Sigmoid colon (tissue), 7 donors: ENCODE data around the gene MRPL51. TPM values are rescaled to one million over a fixed set of nuclear protein-coding genes. Genes with fewer than 3 reads are reported as not detected.

Experiments
- DNase-seq: peaks from one replicate; pipeline ENCODE4 v3.0.0-alpha.2; 2019
- H3K27ac ChIP-seq, 4 donors: fragments of 200-600 bp; sonication (generic); one replicate each; pipeline ENCODE4 v1.5.1; 2016 to 2019; ENCODE audit warnings: mild to moderate bottlenecking in 1 of 4
- H3K27me3 ChIP-seq, 3 donors: fragments of 200-600 bp; sonication (generic); one replicate each; pipeline ENCODE4 v1.5.1; 2019; ENCODE audit warnings: mild to moderate bottlenecking in 1 of 3
- H3K36me3 ChIP-seq, 4 donors: fragments of 200-600 bp; sonication (generic); one replicate each; pipeline ENCODE4 v1.5.1; 2016 to 2019
- H3K4me1 ChIP-seq, 4 donors: fragments of 200-600 bp; sonication (generic); one replicate each; pipeline ENCODE4 v1.5.1; 2017 to 2019
- H3K4me3 ChIP-seq, 4 donors: fragments of 200-600 bp; sonication (generic); one replicate each; pipeline ENCODE4 v1.5.1; 2017 to 2019; ENCODE audit warnings: mild to moderate bottlenecking in 2 of 4, moderate library complexity in 1 of 4
- H3K9me3 ChIP-seq, 4 donors: fragments of 200-600 bp in 3 of 4; sonication (generic) in 3 of 4; one replicate each; pipeline versions ENCODE4 v1.5.1 to v1.6.1; 2013 to 2019
- EP300 ChIP-seq, 4 donors: sonication (generic); formaldehyde crosslinking; IDR thresholded peaks; one replicate each; pipeline ENCODE4 v1.6.1; 2017; ENCODE audit warnings: antibody characterized with exemption in 4 of 4
- POLR2A ChIP-seq, 2 donors: fragments of 450-650 bp; IDR thresholded peaks; one replicate each; pipeline ENCODE4 v1.6.1; 2016; ENCODE audit warnings: antibody characterized with exemption in 2 of 2, mild to moderate bottlenecking in 2 of 2, moderate library complexity in 2 of 2
- POLR2AphosphoS5 ChIP-seq, 4 donors: sonication (generic); formaldehyde crosslinking; IDR thresholded peaks; one replicate each; pipeline ENCODE4 v1.6.1; 2017; ENCODE audit warnings: antibody characterized with exemption in 4 of 4
- WGBS, 2 donors: extraction: QIAGEN DNeasy Blood & Tissue Kit; methylation state at CpG; one replicate each; pipeline ENCODE4 v1.1.7; 2013; 5-methylcytosine and 5-hydroxymethylcytosine counted together
- intact Hi-C: fragments of 100-400 bp; cut with DNase I; formaldehyde crosslinking; loops from one replicate; pipeline ENCODE4 v1.15.1; 2023
- polyA plus RNA-seq, 3 donors: library from polyadenylated mRNA; stranded (reverse); fragments of 200-250 nt; gene quantifications; one replicate each; pipeline ENCODE4 v1.2.3, GENCODE V29; 2013
- total RNA-seq, 4 donors: library from RNA; depleted of rRNA; stranded (reverse); fragments of >200 nt; gene quantifications; one replicate each; pipeline ENCODE4 v1.1.0, GENCODE V29; 2016
- TF ChIP-seq, protein P1 (sequence below), 4 experiments: fragments of 450-650 bp in 3 of 4; fragments of 200-600 bp in 1 of 4; IDR thresholded peaks; one replicate each; pipeline ENCODE4 v1.5.1; 2016 to 2019; ENCODE audit warnings: antibody characterized with exemption in 4 of 4, mild to moderate bottlenecking in 3 of 4, moderate library complexity in 2 of 4
- donor health status: healthy with polysubstance abuse.
- donor health status: Bipolar disorder and iron deficiency.
- donor health status: healthy.

Gene MRPL51
- total and polyA plus RNA-seq, 7 donors = 52.9 to 142 (median 113) TPM

DNA sequence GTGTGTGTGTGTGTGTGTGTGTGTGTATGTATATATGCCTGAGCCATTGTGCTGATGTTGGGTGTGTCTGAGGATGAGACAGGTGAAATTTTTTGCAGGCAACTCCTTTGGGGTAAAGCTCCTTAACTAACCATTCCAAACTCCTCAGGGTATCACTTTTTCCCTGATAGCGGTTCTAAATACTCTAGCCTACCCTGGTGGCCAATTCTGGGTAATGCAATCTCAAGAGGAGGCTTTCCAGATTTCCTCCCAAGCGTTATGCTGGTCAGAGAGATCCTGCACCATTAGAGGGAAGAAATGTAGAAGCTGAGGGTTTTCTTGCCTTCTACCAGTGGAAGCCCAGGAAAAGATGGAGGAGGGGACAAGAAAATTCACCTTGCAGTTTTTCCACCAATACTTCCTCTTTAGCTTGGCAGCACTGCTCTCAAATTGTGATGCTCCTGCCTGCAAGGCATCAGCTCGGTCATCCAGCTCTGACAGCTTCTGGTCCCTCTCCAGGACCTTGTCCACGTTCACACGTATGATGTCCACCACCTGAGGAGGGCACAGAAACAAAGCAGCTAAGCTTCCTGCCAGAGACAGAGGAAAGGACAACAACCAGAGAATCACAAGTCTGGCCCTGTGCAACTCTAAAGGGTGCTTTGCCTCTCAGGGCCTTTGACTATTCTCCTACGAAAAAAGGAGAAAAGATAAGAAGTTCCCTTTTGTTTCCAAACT lies 27.4 kb downstream of the MRPL51 start:
- Histone ChIP-seq H3K36me3 (peaks cover 25 to 58% (median 39%) of the 10 kb centered on the region in 4 donors), H3K9me3 (no peaks in the 10 kb centered on the region), H3K27me3 (no peaks in the 10 kb centered on the region), H3K4me3 (no peak overlapping the region), H3K4me1 (peaks cover 0 to 40% (median 29%) of the 10 kb centered on the region in 4 donors), H3K27ac (peak overlapping the region in 2 of 4 donors; percentile 27 to 49)
- TF ChIP-seq, protein P1, sequence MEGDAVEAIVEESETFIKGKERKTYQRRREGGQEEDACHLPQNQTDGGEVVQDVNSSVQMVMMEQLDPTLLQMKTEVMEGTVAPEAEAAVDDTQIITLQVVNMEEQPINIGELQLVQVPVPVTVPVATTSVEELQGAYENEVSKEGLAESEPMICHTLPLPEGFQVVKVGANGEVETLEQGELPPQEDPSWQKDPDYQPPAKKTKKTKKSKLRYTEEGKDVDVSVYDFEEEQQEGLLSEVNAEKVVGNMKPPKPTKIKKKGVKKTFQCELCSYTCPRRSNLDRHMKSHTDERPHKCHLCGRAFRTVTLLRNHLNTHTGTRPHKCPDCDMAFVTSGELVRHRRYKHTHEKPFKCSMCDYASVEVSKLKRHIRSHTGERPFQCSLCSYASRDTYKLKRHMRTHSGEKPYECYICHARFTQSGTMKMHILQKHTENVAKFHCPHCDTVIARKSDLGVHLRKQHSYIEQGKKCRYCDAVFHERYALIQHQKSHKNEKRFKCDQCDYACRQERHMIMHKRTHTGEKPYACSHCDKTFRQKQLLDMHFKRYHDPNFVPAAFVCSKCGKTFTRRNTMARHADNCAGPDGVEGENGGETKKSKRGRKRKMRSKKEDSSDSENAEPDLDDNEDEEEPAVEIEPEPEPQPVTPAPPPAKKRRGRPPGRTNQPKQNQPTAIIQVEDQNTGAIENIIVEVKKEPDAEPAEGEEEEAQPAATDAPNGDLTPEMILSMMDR (IDR thresholded peaks at IDR 0.05) = peak; percentile 77 to 96 (median 89)
- TF ChIP-seq POLR2A (IDR thresholded peaks at IDR 0.05) (no peak), POLR2AphosphoS5 (IDR thresholded peaks at IDR 0.05) (peak in 2 of 4 donors; percentile 24 to 38)
- DNase-seq = no peak
- 41 to 52% methylated on average over 6 of the region's 6 CpGs for WGBS, 2 donors
- intact Hi-C loops = loop anchor here (1.0 kb wide), 1 partner anchor 42 kb away; no protein-coding TSS in a partner anchor

DNA sequence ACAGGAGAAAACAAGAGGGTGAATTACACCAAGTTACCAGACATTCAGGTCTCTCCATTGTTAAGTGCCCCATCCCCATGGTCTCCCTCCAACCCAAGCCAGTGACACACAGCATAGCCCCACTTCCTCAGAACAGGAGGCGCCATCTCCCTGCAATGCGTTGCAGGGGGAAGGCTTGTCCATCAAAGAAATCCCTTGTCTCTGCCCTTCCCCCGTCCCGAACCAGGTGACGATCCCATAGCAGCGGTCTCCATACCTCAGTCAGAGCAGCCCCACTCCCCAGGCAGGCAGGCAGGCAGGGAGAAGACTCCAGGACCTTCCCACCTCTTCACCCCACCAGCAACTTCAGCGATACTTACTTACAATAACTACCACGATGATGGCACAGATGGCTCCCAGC lies 28.5 kb downstream of the MRPL51 start:
- Histone ChIP-seq H3K36me3 (peaks cover 34 to 68% (median 43%) of the 10 kb centered on the region in 4 donors), H3K27ac (peak overlapping the region in 3 of 4 donors; percentile 25 to 49 (median 36)), H3K4me1 (peaks cover 0 to 35% (median 25%) of the 10 kb centered on the region in 4 donors), H3K27me3 (no peaks in the 10 kb centered on the region), H3K4me3 (no peak overlapping the region), H3K9me3 (no peaks in the 10 kb centered on the region)
- intact Hi-C loops = no loop called here
- 89 to 91% methylated on average over 8 of the region's 8 CpGs for WGBS, 2 donors
- no peak for DNase-seq
- TF ChIP-seq EP300 (IDR thresholded peaks at IDR 0.05) = no peak
- TF ChIP-seq, protein P1 (IDR thresholded peaks at IDR 0.05) = no peak
- TF ChIP-seq POLR2AphosphoS5 (IDR thresholded peaks at IDR 0.05) = no peak
- TF ChIP-seq POLR2A (IDR thresholded peaks at IDR 0.05) = no peak

DNA sequence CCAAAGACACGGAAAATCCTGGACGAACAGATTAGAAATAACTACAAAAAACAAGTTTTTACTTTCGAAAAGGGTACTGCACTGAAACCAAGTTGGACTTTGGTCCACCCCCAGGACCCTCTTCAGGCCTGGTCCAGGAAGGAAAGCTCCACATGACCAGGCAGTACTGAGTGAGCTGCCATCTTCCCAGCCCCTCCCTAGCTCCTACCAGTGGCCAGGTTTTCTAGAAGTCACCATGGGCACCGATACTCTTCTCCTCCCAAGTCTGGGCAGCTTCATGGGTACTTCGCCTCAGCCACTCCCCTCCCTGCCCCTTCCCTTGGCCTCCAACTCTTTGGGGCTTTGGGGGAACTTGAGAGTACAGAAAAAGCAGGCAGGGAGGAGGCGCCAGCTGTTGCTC lies 29.2 kb downstream of the MRPL51 start:
- H3K4me1 ChIP-seq = peaks cover 0 to 28% (median 18%) of the 10 kb centered on the region in 4 donors
- peaks cover 37 to 75% (median 48%) of the 10 kb centered on the region in 4 donors for H3K36me3 ChIP-seq
- peak overlapping the region in 3 of 4 donors; percentile 25 to 40 (median 36) for H3K27ac ChIP-seq
- no peaks in the 10 kb centered on the region for H3K27me3 ChIP-seq
- TF ChIP-seq, protein P1 (IDR thresholded peaks at IDR 0.05) = no peak
- no peak for TF ChIP-seq EP300 (IDR thresholded peaks at IDR 0.05)
- no peak for TF ChIP-seq POLR2AphosphoS5 (IDR thresholded peaks at IDR 0.05)
- TF ChIP-seq POLR2A (IDR thresholded peaks at IDR 0.05) = no peak
- H3K9me3 ChIP-seq = no peaks in the 10 kb centered on the region
- no peak overlapping the region for H3K4me3 ChIP-seq
- WGBS, 2 donors = 85 to 86% methylated on average over 6 of the region's 6 CpGs
- DNase-seq = no peak
- intact Hi-C loops = no loop called here

DNA sequence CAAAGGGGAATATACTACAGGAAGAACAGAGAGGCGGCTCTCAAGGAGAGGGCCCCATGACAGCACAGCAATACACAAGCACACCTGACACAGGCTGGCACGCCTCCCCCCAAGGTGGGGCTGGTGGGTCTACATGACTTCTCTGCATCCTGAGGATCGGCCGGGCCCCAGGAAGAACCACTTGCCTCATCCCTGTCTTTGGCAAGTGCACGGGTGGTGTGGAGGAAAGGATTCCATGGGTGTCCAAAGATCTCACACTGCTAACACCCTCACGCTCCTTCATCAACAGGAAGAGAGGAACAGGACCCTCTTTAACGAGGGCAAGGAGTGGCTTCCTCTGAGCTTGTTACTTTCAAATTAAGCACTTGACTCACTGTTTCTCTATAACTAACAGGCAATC lies 29.8 kb downstream of the MRPL51 start:
- Histone ChIP-seq H3K4me3 (no peak overlapping the region), H3K4me1 (peaks cover 0 to 21% (median 12%) of the 10 kb centered on the region in 4 donors), H3K9me3 (no peaks in the 10 kb centered on the region), H3K27ac (peak overlapping the region in 3 of 4 donors; percentile 36 to 48 (median 44)), H3K36me3 (peaks cover 43 to 81% (median 54%) of the 10 kb centered on the region in 4 donors), H3K27me3 (no peaks in the 10 kb centered on the region)
- intact Hi-C loops = no loop called here
- no peak for DNase-seq
- TF ChIP-seq, protein P1 (IDR thresholded peaks at IDR 0.05) = no peak
- TF ChIP-seq EP300 (IDR thresholded peaks at IDR 0.05) (no peak), POLR2A (IDR thresholded peaks at IDR 0.05) (no peak), POLR2AphosphoS5 (IDR thresholded peaks at IDR 0.05) (no peak)
- 61 to 70% methylated on average over 7 of the region's 7 CpGs for WGBS, 2 donors
